Stomach (tissue), 9 donors: ENCODE data around the gene LRRC27. TPM values are rescaled to one million over a fixed set of nuclear protein-coding genes. Genes with fewer than 3 reads are reported as not detected.

Source experiments
- DNase-seq, 2 donors: peaks; one replicate each; pipeline versions ENCODE4 v3.0.0 to v3.0.0-alpha.2; 2013 to 2019
- H3K27ac ChIP-seq, 5 donors: fragments of 200-600 bp in 4 of 5; sonication (generic) in 4 of 5; one replicate each; pipeline ENCODE4 v1.5.1; 2013 to 2019; ENCODE audit warnings: mild to moderate bottlenecking in 1 of 5, moderate library complexity in 1 of 5
- H3K27me3 ChIP-seq, 3 donors: fragments of 200-600 bp; sonication (generic); one replicate each; pipeline ENCODE4 v1.5.1; 2017 to 2019; ENCODE audit warnings: mixed run types in 1 of 3
- H3K36me3 ChIP-seq, 4 donors: fragments of 200-600 bp; sonication (generic); 1 replicate in 3 of 4; 2 replicates in 1 of 4; pipeline ENCODE4 v1.5.1; 2016 to 2019
- H3K4me1 ChIP-seq, 4 donors: fragments of 200-600 bp; sonication (generic); one replicate each; pipeline ENCODE4 v1.5.1; 2016 to 2019
- H3K4me3 ChIP-seq, 4 donors: fragments of 200-600 bp; sonication (generic) in 3 of 4; one replicate each; pipeline ENCODE4 v1.5.1; 2016 to 2019; ENCODE audit warnings: mild to moderate bottlenecking in 1 of 4
- H3K9me3 ChIP-seq, 4 donors: fragments of 200-600 bp; sonication (generic); one replicate each; pipeline ENCODE4 v1.5.1; 2016 to 2019
- CTCF ChIP-seq, 7 experiments: fragments of 450-650 bp in 4 of 7; fragments of 200-600 bp in 3 of 7; sonication (generic) in 3 of 7; IDR thresholded peaks; one replicate each; pipeline ENCODE4 v1.5.1; 2016 to 2019; ENCODE audit warnings: antibody characterized with exemption in 7 of 7, control low read depth in 2 of 7, mild to moderate bottlenecking in 1 of 7
- EP300 ChIP-seq: sonication (generic); formaldehyde crosslinking; IDR thresholded peaks from one replicate; pipeline ENCODE4 v1.6.1; 2017; ENCODE audit warnings: antibody characterized with exemption
- POLR2A ChIP-seq, 4 donors: fragments of 450-650 bp; IDR thresholded peaks; one replicate each; pipeline ENCODE4 v1.6.1; 2016; ENCODE audit warnings: antibody characterized with exemption in 4 of 4, control low read depth in 2 of 4, mild to moderate bottlenecking in 1 of 4, moderate library complexity in 1 of 4
- POLR2AphosphoS5 ChIP-seq, 3 donors: sonication (generic); formaldehyde crosslinking; IDR thresholded peaks; one replicate each; pipeline ENCODE4 v1.6.1; 2016; ENCODE audit warnings: antibody characterized with exemption in 3 of 3
- WGBS, 5 donors: extraction: QIAGEN DNeasy Blood & Tissue Kit in 3 of 5; methylation state at CpG; one replicate each; pipeline versions ENCODE4 v1.1.5 to v1.1.7; 2013 to 2018; 5-methylcytosine and 5-hydroxymethylcytosine counted together
- intact Hi-C: fragments of 100-400 bp; cut with DNase I; formaldehyde crosslinking; loops from one replicate; pipeline ENCODE4 v1.15.1; 2023; ENCODE audit warnings: low total_unique reads
- polyA plus RNA-seq, 3 donors: library from polyadenylated mRNA; stranded (reverse); fragments of 200-250 nt; gene quantifications; one replicate each; pipeline ENCODE4 v1.2.3, GENCODE V29; 2013
- total RNA-seq, 5 donors: library from RNA; depleted of rRNA; stranded (reverse); fragments of >200 nt; gene quantifications; one replicate each; pipeline versions ENCODE4 v1.1.0 to v1.2.3, GENCODE V29; 2014 to 2016
- donor health status: healthy with polysubstance abuse.
- donor health status: Bipolar disorder and iron deficiency.
- donor health status: healthy.

Gene LRRC27
- total and polyA plus RNA-seq, 8 donors: 4.2 to 31.3 (median 11.1) TPM

GRCh38 chr10:132347931-132348267 is 15.9 kb downstream of the LRRC27 start:
- Histone ChIP-seq H3K4me3 (no peak overlapping the region), H3K27me3 (no peaks in the 10 kb centered on the region), H3K9me3 (no peaks in the 10 kb centered on the region), H3K27ac (no peak overlapping the region), H3K4me1 (peaks cover 0 to 5% (median 2%) of the 10 kb centered on the region in 4 donors), H3K36me3 (peaks cover 0 to 79% (median 61%) of the 10 kb centered on the region in 4 donors)
- WGBS, 5 donors: 79 to 89% (median 81%) methylated on average over 13 of the region's 13 CpGs
- intact Hi-C loops: no loop called here
- TF ChIP-seq EP300 (no peak), POLR2A (IDR thresholded peaks at IDR 0.05) (no peak), POLR2AphosphoS5 (IDR thresholded peaks at IDR 0.05) (no peak), CTCF (IDR thresholded peaks at IDR 0.05) (no peak)
- DNase-seq: no peak

- intact Hi-C loops: loop anchor here (2.0 kb wide), 1 partner anchor 127 kb away; no protein-coding TSS in a partner anchor
- no peaks in the 10 kb centered on the region for H3K27me3 ChIP-seq
- 76 to 93% (median 89%) methylated on average over 6 of the region's 6 CpGs for WGBS, 5 donors
- H3K4me1 ChIP-seq: peaks cover 0 to 5% (median 2%) of the 10 kb centered on the region in 4 donors
- H3K9me3 ChIP-seq: no peaks in the 10 kb centered on the region
- H3K4me3 ChIP-seq: no peak overlapping the region
- H3K36me3 ChIP-seq: peaks cover 0 to 64% (median 59%) of the 10 kb centered on the region in 4 donors
- DNase-seq: no peak
- no peak for TF ChIP-seq EP300
- TF ChIP-seq POLR2AphosphoS5 (IDR thresholded peaks at IDR 0.05): no peak
- no peak for TF ChIP-seq POLR2A (IDR thresholded peaks at IDR 0.05)
- TF ChIP-seq CTCF (IDR thresholded peaks at IDR 0.05): no peak
- no peak overlapping the region for H3K27ac ChIP-seq
These were observed 17.8 kb downstream of the LRRC27 start for GRCh38 chr10:132349766-132350165.

- WGBS, 5 donors: 71 to 84% (median 82%) methylated on average over 10 to 11 of the region's 11 CpGs
- DNase-seq: no peak
- peaks cover 0 to 61% (median 54%) of the 10 kb centered on the region in 4 donors for H3K36me3 ChIP-seq
These were observed 18.4 kb downstream of the LRRC27 start for GRCh38 chr10:132350391-132350790.

GRCh38 chr10:132350946-132351345 is 19.0 kb downstream of the LRRC27 start:
- intact Hi-C loops: loop anchor here (2.0 kb wide), 1 partner anchor 128 kb away; no protein-coding TSS in a partner anchor
- H3K9me3 ChIP-seq: no peaks in the 10 kb centered on the region
- no peak for DNase-seq
- TF ChIP-seq POLR2A (IDR thresholded peaks at IDR 0.05) (no peak), CTCF (IDR thresholded peaks at IDR 0.05) (no peak), POLR2AphosphoS5 (IDR thresholded peaks at IDR 0.05) (no peak), EP300 (no peak)
- no peaks in the 10 kb centered on the region for H3K27me3 ChIP-seq
- peaks cover 0 to 61% (median 54%) of the 10 kb centered on the region in 4 donors for H3K36me3 ChIP-seq
- H3K4me1 ChIP-seq: peaks cover 0 to 5% (median 2%) of the 10 kb centered on the region in 4 donors
- no peak overlapping the region for H3K4me3 ChIP-seq
- WGBS, 5 donors: 91 to 96% (median 93%) methylated on average over 17 of the region's 17 CpGs
- H3K27ac ChIP-seq: no peak overlapping the region

More at GRCh38 chr10:132350391-132350790, 18.4 kb downstream of the LRRC27 start:
- Histone ChIP-seq H3K27me3 (no peaks in the 10 kb centered on the region), H3K27ac (no peak overlapping the region), H3K9me3 (no peaks in the 10 kb centered on the region), H3K4me1 (peaks cover 0 to 5% (median 2%) of the 10 kb centered on the region in 4 donors), H3K4me3 (no peak overlapping the region)
- intact Hi-C loops: loop anchor here (2.0 kb wide), 1 partner anchor 128 kb away; no protein-coding TSS in a partner anchor
- no peak for TF ChIP-seq POLR2AphosphoS5 (IDR thresholded peaks at IDR 0.05)
- TF ChIP-seq EP300: no peak
- no peak for TF ChIP-seq POLR2A (IDR thresholded peaks at IDR 0.05)
- no peak for TF ChIP-seq CTCF (IDR thresholded peaks at IDR 0.05)
